Subcutaneous adipose tissue (tissue), 4 donors: ENCODE measurements around the gene GNGT1. TPM values are rescaled to one million over a fixed set of nuclear protein-coding genes. Genes with fewer than 3 reads are reported as not detected.

Experiments
- total RNA-seq, 4 donors: library from RNA; depleted of rRNA; stranded (reverse); fragments of >200 nt; gene quantifications; one replicate each; pipeline ENCODE4 v1.1.0, GENCODE V29; 2016
- TF ChIP-seq, protein P1 (sequence below): fragments of 450-650 bp; IDR thresholded peaks from one replicate; pipeline ENCODE4 v1.5.1; 2016; ENCODE audit warnings: low read depth, mild to moderate bottlenecking, control low read depth, antibody characterized with exemption, moderate library complexity

The GNGT1 gene
- total RNA-seq, 4 donors from 2014 or later = not detected

DNA sequence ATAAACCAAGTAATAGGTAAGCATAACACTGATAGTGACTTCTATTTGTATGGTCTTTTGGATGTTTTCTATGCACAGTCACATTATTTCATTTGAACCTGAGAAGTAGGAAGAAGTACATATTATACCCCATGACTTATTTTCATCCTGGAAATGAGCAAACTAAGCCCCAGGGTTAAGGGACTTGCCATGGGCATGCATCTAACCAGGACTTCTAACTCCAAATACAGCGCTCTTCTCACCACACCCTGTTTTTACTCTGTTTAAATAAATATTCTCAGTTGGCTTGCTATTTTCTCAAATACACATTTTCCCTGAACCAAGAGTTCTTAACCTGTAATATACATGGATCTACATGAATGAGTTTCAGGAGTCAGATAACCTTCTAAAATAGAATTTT lies 31.5 kb downstream of the GNGT1 start:
- TF ChIP-seq, protein P1, sequence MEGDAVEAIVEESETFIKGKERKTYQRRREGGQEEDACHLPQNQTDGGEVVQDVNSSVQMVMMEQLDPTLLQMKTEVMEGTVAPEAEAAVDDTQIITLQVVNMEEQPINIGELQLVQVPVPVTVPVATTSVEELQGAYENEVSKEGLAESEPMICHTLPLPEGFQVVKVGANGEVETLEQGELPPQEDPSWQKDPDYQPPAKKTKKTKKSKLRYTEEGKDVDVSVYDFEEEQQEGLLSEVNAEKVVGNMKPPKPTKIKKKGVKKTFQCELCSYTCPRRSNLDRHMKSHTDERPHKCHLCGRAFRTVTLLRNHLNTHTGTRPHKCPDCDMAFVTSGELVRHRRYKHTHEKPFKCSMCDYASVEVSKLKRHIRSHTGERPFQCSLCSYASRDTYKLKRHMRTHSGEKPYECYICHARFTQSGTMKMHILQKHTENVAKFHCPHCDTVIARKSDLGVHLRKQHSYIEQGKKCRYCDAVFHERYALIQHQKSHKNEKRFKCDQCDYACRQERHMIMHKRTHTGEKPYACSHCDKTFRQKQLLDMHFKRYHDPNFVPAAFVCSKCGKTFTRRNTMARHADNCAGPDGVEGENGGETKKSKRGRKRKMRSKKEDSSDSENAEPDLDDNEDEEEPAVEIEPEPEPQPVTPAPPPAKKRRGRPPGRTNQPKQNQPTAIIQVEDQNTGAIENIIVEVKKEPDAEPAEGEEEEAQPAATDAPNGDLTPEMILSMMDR = no peak

DNA sequence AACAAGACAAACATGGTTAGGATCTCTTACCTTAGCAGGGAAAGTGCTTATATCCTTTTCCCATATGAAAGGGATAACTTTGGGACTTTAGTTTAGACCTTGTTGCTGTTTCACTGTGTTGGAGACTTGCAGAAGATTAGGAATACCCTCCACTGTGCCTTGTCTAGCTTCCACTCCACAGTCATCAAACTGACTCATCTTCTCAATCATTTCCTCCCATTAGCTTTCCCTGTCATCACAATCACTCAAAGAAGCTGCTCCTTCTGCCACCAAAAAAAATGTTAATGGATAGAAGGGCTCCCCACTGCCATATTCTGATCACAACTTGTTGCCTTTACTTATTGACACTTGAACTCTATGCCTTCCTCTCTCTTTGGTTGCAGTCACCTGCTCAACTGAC lies 31.9 kb downstream of the GNGT1 start:
- TF ChIP-seq, protein P1 = no peak

DNA sequence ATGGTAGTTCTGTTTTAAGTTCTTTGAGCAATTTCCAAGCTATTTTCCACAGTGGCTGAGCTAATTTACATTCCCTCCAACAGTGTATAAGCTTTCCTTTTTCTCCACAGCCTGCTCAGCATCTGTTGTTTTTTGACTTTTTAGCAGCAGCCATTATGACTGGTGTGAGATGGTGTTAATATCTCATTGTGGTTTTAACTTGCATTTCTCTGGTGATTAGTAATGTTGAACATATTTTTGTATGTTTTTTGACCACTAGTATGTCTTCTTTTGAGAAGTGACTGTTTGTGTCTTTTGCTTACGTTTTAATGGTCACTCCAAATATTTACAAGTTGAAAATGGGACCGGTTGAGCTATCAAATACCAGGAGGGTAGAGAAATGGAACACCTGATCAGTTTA lies 35.6 kb downstream of the GNGT1 start:
- TF ChIP-seq, protein P1 = no peak

DNA sequence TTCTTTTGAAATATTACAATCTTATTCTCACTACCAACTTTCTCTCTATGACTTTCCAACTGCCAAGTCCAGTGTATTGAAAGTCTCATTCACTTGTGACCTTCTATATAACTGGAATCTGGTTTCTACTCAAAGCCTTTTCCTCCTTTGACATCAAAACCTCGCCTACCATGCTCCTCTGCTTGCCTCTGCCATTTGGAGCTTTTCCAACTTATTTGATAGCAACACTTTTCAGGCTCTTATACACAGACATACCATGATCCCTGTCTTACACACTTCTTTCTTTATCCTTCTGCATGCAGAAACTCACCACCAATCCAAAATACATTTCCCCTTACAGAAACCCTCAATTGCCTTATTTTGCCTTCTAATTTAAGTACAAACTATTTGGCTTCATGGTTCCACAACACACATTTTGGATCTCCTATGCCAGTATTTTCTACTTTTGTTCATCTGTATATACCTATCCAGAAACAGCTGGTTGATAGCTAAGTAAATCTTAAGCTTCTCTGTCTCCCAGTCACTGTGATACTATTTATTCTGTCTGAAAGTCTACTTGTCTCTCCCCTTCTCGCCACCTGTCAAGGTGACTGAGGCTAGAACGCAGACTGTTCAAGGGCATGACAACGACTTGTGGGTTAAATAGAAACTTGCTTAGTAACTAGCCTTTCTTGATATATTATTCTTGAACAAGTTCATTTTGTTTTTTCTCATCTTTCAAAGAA lies 37.6 kb downstream of the GNGT1 start:
- TF ChIP-seq, protein P1 = no peak

DNA sequence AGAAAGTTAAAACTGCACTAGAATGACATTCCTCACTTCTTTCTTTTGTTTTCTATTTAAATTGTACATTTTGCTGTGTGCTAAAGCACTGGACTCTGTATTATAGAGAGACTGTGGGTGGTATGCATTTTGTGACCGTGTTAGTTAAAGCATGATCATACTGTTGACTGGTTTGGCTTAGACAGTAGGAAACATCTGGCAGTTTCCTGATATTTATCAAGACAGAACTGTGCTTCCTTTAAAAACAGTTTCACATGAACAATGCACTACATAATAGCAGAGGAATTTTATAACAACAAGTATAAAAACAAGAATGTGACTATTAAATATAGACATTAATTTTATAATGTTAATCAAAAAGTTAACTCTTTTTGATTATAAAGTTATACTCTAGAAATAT lies 38.3 kb downstream of the GNGT1 start:
- TF ChIP-seq, protein P1 = no peak

DNA sequence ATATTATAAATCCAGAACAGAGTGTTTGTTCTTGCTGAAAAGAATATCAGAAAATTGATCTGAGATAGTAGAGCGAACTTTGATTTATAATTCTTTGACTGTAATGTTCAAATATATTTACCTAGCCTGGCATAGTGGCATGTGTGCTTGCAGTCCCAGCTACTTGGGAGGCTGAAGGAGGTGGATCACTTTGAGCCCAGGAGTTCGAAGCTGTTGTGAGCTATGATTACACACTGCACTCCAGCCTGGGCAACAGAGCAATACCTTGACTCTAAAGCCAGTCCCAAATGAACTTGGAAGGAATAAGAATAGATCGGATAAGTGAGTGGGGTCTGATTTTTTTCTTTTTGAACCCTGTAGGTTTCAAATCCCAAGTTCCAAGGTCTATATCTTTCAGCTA lies 38.7 kb downstream of the GNGT1 start:
- TF ChIP-seq, protein P1 = no peak

DNA sequence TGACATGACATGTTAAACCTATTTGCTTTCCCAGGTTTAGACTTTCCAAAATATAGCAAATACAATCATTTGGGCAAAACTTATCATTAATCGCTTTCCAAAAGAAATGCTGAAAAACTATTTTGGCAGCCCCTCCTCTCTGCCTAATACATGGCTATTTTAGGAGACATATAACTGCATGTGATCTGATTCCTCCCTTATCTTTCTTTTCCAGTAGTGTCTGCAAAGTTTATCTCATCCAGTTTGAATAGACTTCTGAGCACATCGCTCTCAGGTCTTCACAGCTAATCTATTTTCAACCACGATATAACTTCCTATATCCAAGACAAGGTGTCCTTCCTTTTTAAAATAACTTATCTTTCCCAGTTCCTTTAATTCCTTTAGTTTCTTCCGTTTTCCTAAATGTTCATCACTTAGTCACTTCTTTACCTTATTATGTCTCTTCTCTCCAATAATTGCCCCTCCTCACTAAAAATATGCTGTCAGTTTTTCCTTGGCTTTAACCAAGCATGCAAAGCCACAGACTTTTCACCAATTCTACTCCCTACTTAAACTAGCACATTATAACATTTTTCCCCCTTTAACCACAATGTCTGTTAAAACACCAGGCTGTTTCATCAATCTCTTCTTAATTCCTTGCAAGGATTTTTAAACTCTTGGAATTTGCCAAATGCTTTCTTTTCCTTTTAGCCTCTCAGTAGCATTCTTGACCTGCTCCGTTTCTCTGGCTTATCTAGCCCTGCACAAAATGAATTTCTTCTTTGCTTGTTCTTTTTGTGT lies 39.6 kb downstream of the GNGT1 start:
- TF ChIP-seq, protein P1 = no peak
